Suprapubic skin (tissue), 4 donors: ENCODE data around the gene CHST11. TPM values are rescaled to one million over a fixed set of nuclear protein-coding genes. Genes with fewer than 3 reads are reported as not detected.

Source experiments
- DNase-seq, 2 donors: peaks; one replicate each; pipeline ENCODE4 v3.0.0-alpha.2; 2019; ENCODE audit warnings: low spot score in 2 of 2
- H3K27ac ChIP-seq: fragments of 200-600 bp; sonication (generic); one replicate; pipeline ENCODE4 v1.5.1; 2019
- H3K27me3 ChIP-seq: fragments of 200-600 bp; sonication (generic); one replicate; pipeline ENCODE4 v1.5.1; 2019
- H3K36me3 ChIP-seq: fragments of 200-600 bp; sonication (generic); one replicate; pipeline ENCODE4 v1.5.1; 2019
- H3K4me1 ChIP-seq: fragments of 200-600 bp; sonication (generic); one replicate; pipeline ENCODE4 v1.5.1; 2019
- H3K4me3 ChIP-seq: fragments of 200-600 bp; sonication (generic); one replicate; pipeline ENCODE4 v1.5.1; 2019; ENCODE audit warnings: mild to moderate bottlenecking
- H3K9me3 ChIP-seq: fragments of 200-600 bp; sonication (generic); one replicate; pipeline ENCODE4 v1.5.1; 2019
- CTCF ChIP-seq, 2 donors: fragments of 200-600 bp in 1 of 2; fragments of 450-650 bp in 1 of 2; sonication (generic) in 1 of 2; IDR thresholded peaks; one replicate each; pipeline ENCODE4 v1.5.1; 2016 to 2019; ENCODE audit warnings: antibody characterized with exemption in 2 of 2, mild to moderate bottlenecking in 1 of 2, moderate library complexity in 1 of 2
- EP300 ChIP-seq: sonication (generic); formaldehyde crosslinking; IDR thresholded peaks from one replicate; pipeline ENCODE4 v1.6.1; 2017; ENCODE audit warnings: antibody characterized with exemption
- POLR2A ChIP-seq, 2 donors: fragments of 450-650 bp; IDR thresholded peaks; one replicate each; pipeline ENCODE4 v1.6.1; 2017; ENCODE audit warnings: antibody characterized with exemption in 2 of 2, mild to moderate bottlenecking in 2 of 2, moderate library complexity in 2 of 2
- POLR2AphosphoS5 ChIP-seq, 3 donors: sonication (generic); formaldehyde crosslinking; IDR thresholded peaks; one replicate each; pipeline ENCODE4 v1.6.1; 2017; ENCODE audit warnings: antibody characterized with exemption in 3 of 3
- WGBS: methylation state at CpG from one replicate; pipeline ENCODE4 v1.1.5; 2018; 5-methylcytosine and 5-hydroxymethylcytosine counted together
- total RNA-seq, 4 donors: library from RNA; depleted of rRNA; stranded (reverse); fragments of >200 nt; gene quantifications; one replicate each; pipeline ENCODE4 v1.1.0, GENCODE V29; 2016

The CHST11 gene
- total RNA-seq, 4 donors from 2014 or later = 1.8 to 5.8 (median 3.8) TPM

DNA sequence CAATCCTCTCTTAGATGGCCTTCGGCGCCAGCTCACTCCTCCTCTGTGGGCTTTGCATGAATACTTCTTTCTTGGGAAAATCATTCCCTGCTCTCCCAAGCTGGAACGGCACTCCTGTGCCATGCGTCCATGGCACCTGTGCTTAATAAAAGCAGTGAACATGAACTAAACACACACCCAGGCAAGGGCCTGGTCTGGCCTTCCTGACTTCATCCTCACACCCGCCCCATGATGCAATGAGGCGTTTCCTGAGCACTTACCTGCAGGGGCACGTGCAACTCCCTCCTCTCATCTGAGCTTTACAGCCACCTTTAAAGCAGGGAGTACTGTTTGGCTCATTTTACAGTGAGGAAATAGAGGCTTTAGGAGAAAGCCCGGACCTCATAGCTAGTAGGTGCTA, 281.6 kb downstream of the CHST11 start:
- Histone ChIP-seq H3K36me3 (no peaks in the 10 kb centered on the region), H3K9me3 (no peaks in the 10 kb centered on the region), H3K4me3 (no peak overlapping the region), H3K27me3 (no peaks in the 10 kb centered on the region), H3K27ac (no peak overlapping the region), H3K4me1 (peaks cover 76% of the 10 kb centered on the region)
- TF ChIP-seq EP300 (no peak), POLR2AphosphoS5 (IDR thresholded peaks at IDR 0.05) (no peak), CTCF (IDR thresholded peaks at IDR 0.05) (no peak), POLR2A (IDR thresholded peaks at IDR 0.05) (no peak)
- DNase-seq = no peak
- 56% methylated on average over 8 of the region's 8 CpGs for WGBS

DNA sequence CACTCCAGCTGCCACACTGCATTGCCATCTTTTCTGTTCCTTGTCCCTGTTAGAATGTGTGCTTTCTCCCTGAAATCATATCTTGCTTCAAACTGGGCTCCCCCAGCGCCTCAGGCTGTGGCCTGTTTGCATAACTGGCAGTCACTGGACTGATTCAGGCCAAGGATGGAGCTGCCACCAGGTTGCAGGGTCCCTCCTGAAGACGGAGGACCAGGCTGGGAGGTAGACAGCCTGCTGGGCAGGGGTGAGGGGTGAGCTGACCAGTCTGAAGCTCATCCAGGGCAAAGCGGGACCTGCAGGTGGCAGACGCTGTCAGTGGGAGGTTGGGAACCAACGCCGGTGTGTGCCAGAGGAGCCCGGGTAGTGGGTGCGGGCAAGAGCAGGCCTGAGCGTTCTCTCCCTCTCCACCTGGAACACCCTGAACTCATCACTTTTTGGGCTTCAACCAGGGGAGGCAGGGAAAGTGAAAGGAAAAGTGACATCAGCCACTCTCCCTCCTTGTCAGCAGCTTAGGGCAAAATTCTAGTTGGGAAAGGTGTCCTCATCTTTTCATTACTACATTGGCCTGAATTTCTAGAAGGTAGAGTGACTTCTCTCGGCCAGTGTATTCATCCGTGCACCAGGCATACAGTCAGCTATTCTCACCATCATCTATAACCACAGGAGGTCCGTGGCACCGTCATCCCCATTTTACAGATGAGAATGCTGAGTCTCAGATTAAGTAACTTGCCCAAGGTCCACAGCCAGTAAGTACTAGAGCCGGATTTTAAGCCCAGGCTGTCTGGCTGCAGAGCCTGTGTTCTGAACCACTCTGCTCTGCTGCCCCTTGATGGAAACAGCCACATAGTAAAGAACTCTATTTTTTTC, 282.3 kb downstream of the CHST11 start:
- no peaks in the 10 kb centered on the region for H3K36me3 ChIP-seq
- no peak overlapping the region for H3K4me3 ChIP-seq
- H3K4me1 ChIP-seq = peaks cover 71% of the 10 kb centered on the region
- H3K27ac ChIP-seq = no peak overlapping the region
- WGBS = 74% methylated on average over 11 of the region's 14 CpGs
- DNase-seq = no peak
- H3K9me3 ChIP-seq = no peaks in the 10 kb centered on the region
- H3K27me3 ChIP-seq = no peaks in the 10 kb centered on the region
- TF ChIP-seq CTCF (IDR thresholded peaks at IDR 0.05) (no peak), POLR2AphosphoS5 (IDR thresholded peaks at IDR 0.05) (no peak), POLR2A (IDR thresholded peaks at IDR 0.05) (no peak), EP300 (no peak)

DNA sequence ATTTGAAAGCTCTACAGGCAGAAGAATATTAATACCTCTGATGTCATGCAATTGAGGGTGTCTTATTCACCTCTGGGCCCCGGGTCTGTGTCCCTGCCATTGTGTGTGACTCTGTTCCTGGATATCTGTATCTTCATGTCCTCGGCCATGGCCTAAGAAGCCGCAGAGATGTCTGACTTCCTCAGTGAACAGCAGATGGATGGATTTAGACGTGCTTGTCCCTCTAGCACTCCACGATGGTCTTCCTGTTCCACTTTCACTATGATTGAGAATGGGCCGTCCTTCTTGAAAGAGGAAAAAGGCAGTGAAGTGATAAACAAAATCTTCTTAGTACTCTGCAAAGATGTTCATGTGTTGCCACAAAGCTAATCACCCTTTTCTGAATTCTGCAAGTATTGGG, 283.9 kb downstream of the CHST11 start:
- Histone ChIP-seq H3K9me3 (no peaks in the 10 kb centered on the region), H3K4me3 (no peak overlapping the region), H3K4me1 (peaks cover 58% of the 10 kb centered on the region), H3K27me3 (no peaks in the 10 kb centered on the region), H3K27ac (no peak overlapping the region), H3K36me3 (no peaks in the 10 kb centered on the region)
- TF ChIP-seq CTCF (IDR thresholded peaks at IDR 0.05) (no peak), POLR2AphosphoS5 (IDR thresholded peaks at IDR 0.05) (no peak), EP300 (no peak), POLR2A (IDR thresholded peaks at IDR 0.05) (no peak)
- 82% methylated on average over 6 of the region's 6 CpGs for WGBS
- DNase-seq = no peak

- Histone ChIP-seq H3K4me3 (no peak overlapping the region), H3K27me3 (no peaks in the 10 kb centered on the region), H3K9me3 (no peaks in the 10 kb centered on the region), H3K36me3 (no peaks in the 10 kb centered on the region), H3K27ac (no peak overlapping the region), H3K4me1 (peaks cover 54% of the 10 kb centered on the region)
- no peak for DNase-seq
- TF ChIP-seq POLR2A (IDR thresholded peaks at IDR 0.05) = no peak
- TF ChIP-seq EP300 = no peak
- TF ChIP-seq POLR2AphosphoS5 (IDR thresholded peaks at IDR 0.05) = no peak
- no peak for TF ChIP-seq CTCF (IDR thresholded peaks at IDR 0.05)
- WGBS = 90% methylated on average over 5 of the region's 5 CpGs
Measured at GRCh38 chr12:104741077-104741476, 284.3 kb downstream of the CHST11 start.

GRCh38 chr12:104741497-104742367, 285.0 kb downstream of the CHST11 start:
- H3K4me3 ChIP-seq = no peak overlapping the region
- 89% methylated on average over 15 of the region's 15 CpGs for WGBS
- H3K9me3 ChIP-seq = no peaks in the 10 kb centered on the region
- no peak overlapping the region for H3K27ac ChIP-seq
- H3K4me1 ChIP-seq = peaks cover 47% of the 10 kb centered on the region
- H3K36me3 ChIP-seq = no peaks in the 10 kb centered on the region
- H3K27me3 ChIP-seq = no peaks in the 10 kb centered on the region
- no peak for DNase-seq
- TF ChIP-seq EP300 (no peak), POLR2A (IDR thresholded peaks at IDR 0.05) (no peak), CTCF (IDR thresholded peaks at IDR 0.05) (no peak), POLR2AphosphoS5 (IDR thresholded peaks at IDR 0.05) (no peak)
